ENCODE data around the gene FLII.

The FLII gene

DNA sequence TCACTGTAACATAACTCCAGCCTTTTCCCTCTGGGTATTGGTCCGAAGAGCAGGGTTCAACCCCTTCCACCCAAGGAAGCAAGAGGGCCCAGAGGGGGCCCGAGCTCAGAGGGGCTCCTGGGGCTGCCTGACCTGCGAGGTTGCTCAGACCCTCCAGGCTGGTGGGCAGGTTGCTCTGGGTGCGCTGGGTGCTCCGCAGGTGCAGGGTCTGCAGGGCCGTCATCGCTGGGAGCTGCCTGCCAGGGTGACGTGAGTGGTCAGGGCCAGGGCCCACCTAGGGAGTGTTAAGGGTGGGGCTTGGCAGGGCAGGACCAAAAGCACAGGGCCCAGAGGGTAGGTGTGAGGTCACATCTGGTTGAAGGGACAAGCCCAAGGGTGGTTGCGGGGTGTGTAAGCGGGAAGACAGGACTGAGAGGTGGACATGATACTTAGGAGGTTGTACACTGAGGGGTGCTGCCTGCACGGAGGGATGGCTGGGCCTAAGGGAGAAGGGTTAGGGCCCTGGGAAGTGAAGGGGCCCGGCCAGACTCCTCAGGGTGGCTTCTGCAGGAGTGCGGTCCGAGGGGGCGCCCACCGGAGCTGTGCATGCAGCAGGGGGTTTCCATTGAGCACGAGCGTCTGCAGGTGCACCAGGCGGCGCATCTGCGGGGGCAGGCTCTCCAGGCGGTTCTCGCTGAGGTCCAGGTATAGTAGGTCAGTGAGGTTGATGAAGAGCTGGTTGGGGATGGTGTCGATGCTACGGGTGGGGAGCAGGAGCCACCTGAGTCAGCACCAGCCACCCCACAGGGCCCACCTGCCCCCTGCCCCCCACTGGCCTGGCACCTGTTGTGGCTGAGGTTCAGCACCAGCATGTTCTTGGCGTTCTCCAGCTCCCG lies 4.4 kb downstream of the FLII start:
- TF ChIP-seq, protein P1, sequence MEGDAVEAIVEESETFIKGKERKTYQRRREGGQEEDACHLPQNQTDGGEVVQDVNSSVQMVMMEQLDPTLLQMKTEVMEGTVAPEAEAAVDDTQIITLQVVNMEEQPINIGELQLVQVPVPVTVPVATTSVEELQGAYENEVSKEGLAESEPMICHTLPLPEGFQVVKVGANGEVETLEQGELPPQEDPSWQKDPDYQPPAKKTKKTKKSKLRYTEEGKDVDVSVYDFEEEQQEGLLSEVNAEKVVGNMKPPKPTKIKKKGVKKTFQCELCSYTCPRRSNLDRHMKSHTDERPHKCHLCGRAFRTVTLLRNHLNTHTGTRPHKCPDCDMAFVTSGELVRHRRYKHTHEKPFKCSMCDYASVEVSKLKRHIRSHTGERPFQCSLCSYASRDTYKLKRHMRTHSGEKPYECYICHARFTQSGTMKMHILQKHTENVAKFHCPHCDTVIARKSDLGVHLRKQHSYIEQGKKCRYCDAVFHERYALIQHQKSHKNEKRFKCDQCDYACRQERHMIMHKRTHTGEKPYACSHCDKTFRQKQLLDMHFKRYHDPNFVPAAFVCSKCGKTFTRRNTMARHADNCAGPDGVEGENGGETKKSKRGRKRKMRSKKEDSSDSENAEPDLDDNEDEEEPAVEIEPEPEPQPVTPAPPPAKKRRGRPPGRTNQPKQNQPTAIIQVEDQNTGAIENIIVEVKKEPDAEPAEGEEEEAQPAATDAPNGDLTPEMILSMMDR (IDR thresholded peaks at IDR 0.05; ENCODE audit: insufficient read depth, low read length, poor library complexity, severe bottlenecking) = no peak
- Histone ChIP-seq H3K27me3 (replicated peaks; ENCODE audit: control insufficient read depth, insufficient read depth, low read length) (no peaks in the 10 kb centered on the region), H3K4me3 (replicated peaks; ENCODE audit: low read depth, low read length) (no peak overlapping the region), H3K36me3 (ENCODE audit: control insufficient read depth, insufficient read depth, low read length) (peaks cover 33% of the 10 kb centered on the region)
- no peak for DNase-seq (ENCODE audit: extremely low read depth, insufficient read length)

- H3K4me3 ChIP-seq (replicated peaks; ENCODE audit: low read depth, low read length) = no peak overlapping the region
- no peak for DNase-seq (ENCODE audit: extremely low read depth, insufficient read length)
- TF ChIP-seq, protein P1 (IDR thresholded peaks at IDR 0.05; ENCODE audit: insufficient read depth, low read length, poor library complexity, severe bottlenecking) = no peak
- H3K36me3 ChIP-seq (ENCODE audit: control insufficient read depth, insufficient read depth, low read length) = peaks cover 39% of the 10 kb centered on the region
- H3K27me3 ChIP-seq (replicated peaks; ENCODE audit: control insufficient read depth, insufficient read depth, low read length) = no peaks in the 10 kb centered on the region
Measured at GRCh38 chr17:18253187-18253884, 5.2 kb downstream of the FLII start.

GRCh38 chr17:18252160-18252559 lies 6.4 kb downstream of the FLII start:
- peaks cover 44% of the 10 kb centered on the region for H3K36me3 ChIP-seq (ENCODE audit: control insufficient read depth, insufficient read depth, low read length)
- DNase-seq (ENCODE audit: extremely low read depth, insufficient read length) = no peak
- H3K27me3 ChIP-seq (replicated peaks; ENCODE audit: control insufficient read depth, insufficient read depth, low read length) = no peaks in the 10 kb centered on the region
- TF ChIP-seq, protein P1 (IDR thresholded peaks at IDR 0.05; ENCODE audit: insufficient read depth, low read length, poor library complexity, severe bottlenecking) = no peak
- no peak overlapping the region for H3K4me3 ChIP-seq (replicated peaks; ENCODE audit: low read depth, low read length)

- no peak for DNase-seq (ENCODE audit: extremely low read depth, insufficient read length)
- peaks cover 46% of the 10 kb centered on the region for H3K36me3 ChIP-seq (ENCODE audit: control insufficient read depth, insufficient read depth, low read length)
- TF ChIP-seq, protein P1 (IDR thresholded peaks at IDR 0.05; ENCODE audit: insufficient read depth, low read length, poor library complexity, severe bottlenecking) = no peak
- H3K27me3 ChIP-seq (replicated peaks; ENCODE audit: control insufficient read depth, insufficient read depth, low read length) = no peaks in the 10 kb centered on the region
- no peak overlapping the region for H3K4me3 ChIP-seq (replicated peaks; ENCODE audit: low read depth, low read length)
Measured at GRCh38 chr17:18251204-18251603, 7.3 kb downstream of the FLII start.

GRCh38 chr17:18250708-18251107 lies 7.8 kb downstream of the FLII start:
- TF ChIP-seq, protein P1 (IDR thresholded peaks at IDR 0.05; ENCODE audit: insufficient read depth, low read length, poor library complexity, severe bottlenecking) = no peak
- H3K36me3 ChIP-seq (ENCODE audit: control insufficient read depth, insufficient read depth, low read length) = peaks cover 48% of the 10 kb centered on the region
- no peak overlapping the region for H3K4me3 ChIP-seq (replicated peaks; ENCODE audit: low read depth, low read length)
- DNase-seq (ENCODE audit: extremely low read depth, insufficient read length) = no peak
- H3K27me3 ChIP-seq (replicated peaks; ENCODE audit: control insufficient read depth, insufficient read depth, low read length) = no peaks in the 10 kb centered on the region

All from GM06990 (cell line).